Renal cortex interstitium (tissue), 11 donors: ENCODE measurements around the gene PCYT2. TPM values are rescaled to one million over a fixed set of nuclear protein-coding genes. Genes with fewer than 3 reads are reported as not detected.

ENCODE experiments used
- DNase-seq, 11 donors: peaks; one replicate each; pipeline ENCODE4 v3.0.0-alpha.2; 2013; ENCODE audit warnings: low read depth in 9 of 11, low spot score in 4 of 11; ENCODE audit errors: extremely low read depth in 1 of 11
- polyA plus RNA-seq, 3 donors: library from polyadenylated mRNA; unstranded; fragments of 120-200 nt; gene quantifications; one replicate each; pipeline ENCODE4 v1.2.1, GENCODE V29; 2013; ENCODE audit not compliant: insufficient read length in 3 of 3

PCYT2 gene
- polyA plus RNA-seq, 3 donors: 40.1 to 48.5 (median 45.5) TPM

- no peak for DNase-seq
Measured at GRCh38 chr17:81867991-81868673, 43.1 kb downstream of the PCYT2 start.

GRCh38 chr17:81867170-81867990 is 43.8 kb downstream of the PCYT2 start:
- no peak for DNase-seq

DNA sequence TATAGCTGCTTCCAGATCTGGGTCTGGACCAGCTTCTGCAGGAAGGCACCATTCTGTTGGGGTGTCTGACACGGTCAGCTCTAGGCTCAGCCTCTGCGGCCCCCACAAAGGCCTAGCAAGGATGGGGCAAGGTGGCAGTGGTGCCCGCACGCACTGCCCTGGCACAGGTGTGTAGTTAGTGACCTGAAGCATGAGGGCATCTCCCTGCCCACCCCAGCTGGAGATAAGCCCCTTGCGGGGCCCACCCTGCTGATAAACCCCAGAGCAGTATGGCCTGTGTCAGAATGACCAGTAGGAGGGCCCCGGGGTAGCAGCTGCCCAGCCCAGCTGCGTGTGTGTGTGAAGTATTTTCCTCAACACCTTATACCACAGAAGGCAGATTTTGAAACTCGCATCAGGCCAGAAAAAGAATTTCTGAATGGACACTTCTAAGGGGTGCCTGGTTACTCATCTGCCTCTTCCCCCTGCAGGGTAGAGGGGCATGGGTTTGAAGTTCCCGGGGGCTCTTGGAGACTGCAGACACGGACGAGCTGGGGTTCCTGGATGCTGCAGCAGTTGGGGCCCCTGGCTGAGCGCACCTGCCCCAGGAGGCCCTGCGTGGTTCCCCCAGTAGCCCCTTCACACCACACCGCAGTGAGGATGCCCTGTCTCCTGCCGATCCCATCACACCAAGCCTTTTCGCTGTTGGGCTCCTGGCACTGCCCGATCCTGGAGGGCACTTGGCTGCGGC is 44.6 kb downstream of the PCYT2 start:
- no peak for DNase-seq

DNA sequence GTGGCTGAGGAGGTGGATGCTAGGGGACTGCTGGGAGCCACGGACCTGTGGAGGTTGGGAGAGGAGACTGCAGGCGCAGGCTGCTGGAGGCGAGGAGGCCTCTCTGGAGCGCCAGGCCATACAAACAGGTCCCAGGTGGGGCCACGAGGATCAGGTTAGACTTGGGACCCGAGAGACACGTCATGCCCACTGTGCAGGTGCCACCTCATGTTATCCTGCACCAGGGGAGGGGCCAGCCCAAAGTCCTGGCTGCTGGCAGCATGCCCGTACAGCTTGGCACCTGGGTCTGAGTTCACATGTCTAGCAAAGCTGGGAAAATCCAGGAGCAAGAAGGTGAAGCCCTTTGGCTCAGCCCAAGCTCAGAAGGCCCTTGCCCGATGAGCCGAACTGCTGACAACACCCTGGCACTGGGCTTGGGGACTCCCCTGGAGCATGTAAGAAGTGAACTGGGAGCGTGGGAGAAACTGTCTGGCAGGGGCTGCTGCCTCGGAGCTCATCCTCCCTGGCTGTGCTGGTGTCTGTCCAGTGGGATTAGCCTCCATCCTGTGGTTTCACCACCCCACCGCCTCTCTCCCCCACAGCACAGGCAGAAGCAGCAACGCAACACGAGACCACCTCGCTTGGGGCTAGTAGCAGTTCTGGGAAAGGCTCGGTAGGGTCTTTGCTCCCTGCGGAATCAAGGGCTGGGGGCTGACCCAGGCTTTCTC is 45.3 kb downstream of the PCYT2 start:
- DNase-seq: no peak

GRCh38 chr17:81865358-81865732 is 45.9 kb downstream of the PCYT2 start:
- no peak for DNase-seq

GRCh38 chr17:81863833-81864768 is 47.1 kb downstream of the PCYT2 start:
- DNase-seq: no peak

DNA sequence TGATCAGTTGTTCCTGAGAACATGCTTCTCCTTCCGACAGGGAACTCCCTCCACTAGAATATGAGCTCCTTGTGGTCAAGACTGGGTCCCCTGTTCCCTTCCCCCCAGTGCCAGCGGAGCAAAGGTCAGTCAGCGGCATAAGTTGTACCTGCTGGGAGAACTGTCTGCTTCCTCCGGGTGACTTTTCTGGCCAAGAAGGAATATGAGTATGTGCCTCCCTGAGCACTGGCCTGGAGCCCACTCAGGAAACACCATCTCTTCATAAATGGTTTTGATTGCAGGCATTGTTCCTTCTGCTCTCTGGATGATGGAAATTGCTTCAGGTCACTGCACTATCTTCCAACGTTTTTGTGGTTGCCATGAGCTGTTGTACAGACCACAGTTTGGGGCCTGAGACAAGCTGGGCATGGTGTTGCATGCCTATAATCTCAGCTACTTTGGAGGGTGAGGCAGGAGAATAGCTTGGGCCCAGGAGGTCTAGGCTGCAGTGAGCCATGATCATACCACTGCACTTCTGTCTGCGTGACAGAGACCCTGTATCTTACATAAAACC is 48.0 kb downstream of the PCYT2 start:
- no peak for DNase-seq

DNA sequence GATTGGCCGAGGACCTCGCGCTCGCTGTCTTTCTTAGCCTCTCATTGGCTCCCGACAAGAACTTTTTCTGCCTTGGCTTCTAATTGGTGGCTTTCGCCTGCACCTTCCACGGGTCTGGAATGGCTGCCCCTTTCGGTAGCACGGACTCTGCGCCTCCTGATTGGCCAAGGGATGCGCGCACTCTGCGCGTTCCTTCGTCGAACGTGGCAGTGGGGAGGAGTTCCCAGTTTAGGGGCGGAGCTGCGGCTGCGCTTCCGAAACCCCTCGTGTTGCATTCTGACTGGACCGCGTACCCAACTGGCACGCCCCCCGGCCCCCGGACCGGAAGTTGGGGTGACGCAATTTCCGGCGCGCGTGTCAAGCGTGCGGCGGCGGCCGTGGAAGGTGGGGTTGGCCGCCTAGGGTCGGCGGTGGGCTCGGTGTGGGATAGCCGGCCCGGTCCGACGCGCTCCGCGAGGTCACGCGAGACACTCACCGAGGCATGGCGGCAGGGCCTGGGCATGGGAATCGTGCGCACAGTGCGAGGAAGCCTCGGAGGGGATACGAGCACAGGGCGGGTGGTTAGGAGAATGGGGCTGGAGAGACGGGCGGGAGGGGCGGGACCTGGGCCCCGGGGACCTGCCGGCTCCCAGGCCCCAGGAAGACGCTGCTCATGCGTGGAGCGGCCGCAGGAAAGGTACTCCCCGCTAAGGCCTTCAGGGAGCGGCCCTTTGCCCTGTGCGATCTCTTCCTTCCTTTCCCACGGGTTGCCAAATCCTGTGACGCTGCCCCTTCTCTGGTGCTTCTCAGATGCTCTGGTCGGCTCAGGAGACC is 50.2 kb downstream of the PCYT2 start:
- DNase-seq: peak; percentile 99 to 100 (median 100)

GRCh38 chr17:81859906-81860755 is 51.1 kb downstream of the PCYT2 start, which contains the start of gene P4HB:
Gene P4HB (minus strand): TSS chr17:81860535. CDS start chr17:81860471, 64 bp downstream.
- DNase-seq: no peak

- no peak for DNase-seq
Measured at GRCh38 chr17:81858967-81859905, 52.0 kb downstream of the PCYT2 start.

DNA sequence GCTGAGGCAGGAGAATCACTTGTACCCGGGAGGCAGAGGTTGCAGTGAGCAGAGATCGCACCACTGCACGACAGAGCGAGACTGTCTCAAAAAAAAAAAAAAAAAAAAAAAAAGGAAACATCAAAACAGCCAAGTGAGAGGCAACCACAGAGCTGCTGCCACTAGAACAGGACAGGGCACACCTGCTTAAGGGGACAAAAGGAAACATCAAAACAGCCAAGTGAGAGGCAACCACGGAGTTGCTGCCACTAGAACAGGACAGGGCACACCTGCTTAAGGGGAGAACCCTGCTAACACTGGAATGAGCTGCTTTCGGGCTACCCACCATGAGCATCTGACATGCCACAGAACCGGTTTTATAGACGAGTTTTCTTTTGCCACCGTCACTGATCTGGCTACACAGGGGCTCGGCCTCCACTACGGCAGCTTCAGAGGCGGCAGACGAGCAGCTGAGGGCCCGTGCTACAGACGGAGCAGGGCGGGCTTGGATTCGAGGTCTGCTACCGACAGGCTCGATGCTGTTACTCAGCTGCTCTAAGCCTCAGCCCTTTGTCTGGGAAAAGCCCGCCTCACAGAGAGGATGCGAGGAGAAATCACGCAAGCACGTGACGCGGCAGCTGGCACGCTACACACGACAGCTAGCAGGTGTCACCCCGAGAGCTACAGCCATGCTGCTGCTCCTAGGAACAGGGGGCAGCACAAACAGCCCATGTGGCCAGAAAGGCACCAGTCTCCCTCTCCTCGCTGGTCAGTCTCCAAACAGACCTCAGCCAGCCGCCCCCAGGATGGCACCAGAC is 52.8 kb downstream of the PCYT2 start:
- DNase-seq: no peak

GRCh38 chr17:81854974-81855774 is 56.0 kb downstream of the PCYT2 start:
- no peak for DNase-seq

- DNase-seq: no peak
Measured at GRCh38 chr17:81852237-81852636, 59.0 kb downstream of the PCYT2 start.

- DNase-seq: no peak
Measured at GRCh38 chr17:81851423-81851822, 59.8 kb downstream of the PCYT2 start.
